SHP77 (cell line): ENCODE results near the gene OPN1MW3.
A peak's percentile ranks its signal among the peaks of the same experiment; 100 is the strongest.
"Not testable (repeated sequence)": the region's sequence is repeated elsewhere in the genome, so short reads cannot be mapped to it uniquely, and the experiment has no call there.

Source experiments
- DNase-seq, 2 experiments: peaks; one replicate each; lab custom pipeline; 2025; lab: John Stamatoyannopoulos, UW

OPN1MW3 gene

DNA sequence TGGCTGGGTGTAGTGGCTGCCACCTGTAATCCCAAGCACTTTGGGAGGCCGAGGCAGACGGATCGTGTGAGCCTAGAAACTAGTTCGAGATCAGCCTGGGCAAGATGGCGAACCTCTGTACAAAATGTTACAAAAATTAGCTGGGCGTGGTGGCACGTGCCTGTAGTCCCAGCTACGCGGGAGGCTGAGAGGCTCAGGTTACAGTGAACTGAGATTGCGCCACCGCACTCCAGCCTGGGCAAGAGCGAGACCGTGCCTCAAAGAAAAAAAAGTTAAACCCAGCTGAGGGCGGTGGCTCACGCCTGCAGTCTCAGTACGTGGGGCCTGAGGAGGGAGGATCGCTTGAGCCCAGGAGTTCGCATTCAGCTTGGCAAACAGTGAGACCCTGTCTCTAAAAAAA, 39.3 kb downstream of the OPN1MW3 start:
- DNase-seq: no peak

DNA sequence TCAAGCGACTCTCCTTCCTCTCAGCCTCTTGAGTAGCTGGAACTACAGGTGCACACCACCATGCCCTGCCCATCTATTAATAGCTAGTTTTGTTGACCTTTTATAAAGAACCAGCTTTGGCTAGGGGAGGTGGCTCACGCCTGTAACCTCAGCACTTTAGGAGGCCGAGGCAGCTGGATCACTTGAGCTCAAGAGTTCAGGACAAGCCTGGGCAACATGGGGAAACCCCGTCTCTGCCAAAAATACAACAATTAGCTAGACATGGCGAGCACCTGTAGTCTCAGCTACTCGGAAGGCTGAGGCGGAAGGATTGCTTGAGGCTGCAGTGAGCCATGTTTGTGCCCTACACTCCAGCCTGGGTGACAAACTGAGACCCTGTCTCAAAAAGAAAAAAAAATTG, 40.9 kb downstream of the OPN1MW3 start:
- DNase-seq: peak in 1 of 2 experiments; percentile 52

DNA sequence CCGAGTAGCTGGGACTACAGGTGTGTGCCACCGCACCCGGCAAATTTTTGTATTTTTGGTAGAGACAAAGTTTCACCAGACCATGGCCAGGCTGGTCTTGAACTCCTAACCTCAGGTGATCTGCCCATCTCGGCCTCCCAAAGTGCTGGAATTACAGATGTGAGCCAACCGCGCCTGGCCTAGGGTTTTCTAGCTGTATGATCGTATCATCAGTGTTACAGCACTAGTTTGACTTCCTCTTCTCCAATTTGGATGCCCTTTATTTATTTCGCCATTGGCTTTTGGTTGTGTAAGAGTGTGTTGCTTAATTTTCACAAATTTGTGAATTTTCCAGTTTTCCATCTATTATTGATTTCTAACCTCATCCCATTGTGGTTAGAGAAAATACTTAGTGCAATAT, 43.4 kb downstream of the OPN1MW3 start:
- no peak for DNase-seq

DNA sequence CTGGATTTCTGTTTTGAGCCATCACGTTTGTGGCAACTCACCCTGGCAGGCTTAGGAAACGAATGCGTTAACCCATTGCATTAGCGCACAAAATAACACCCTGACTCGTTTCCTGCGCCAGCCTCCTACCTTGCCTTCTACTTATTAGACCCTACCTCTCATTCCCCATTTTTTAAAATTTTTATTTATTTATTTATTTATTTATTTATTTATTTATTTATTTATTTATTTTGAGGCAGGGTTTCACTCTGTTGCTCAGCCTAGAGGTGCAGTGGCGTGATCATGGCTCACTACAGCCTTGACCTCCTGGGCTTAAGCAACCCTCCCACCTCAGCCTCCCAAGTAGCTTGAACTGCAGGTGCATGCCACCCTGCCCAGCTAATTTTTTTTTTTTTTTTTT, 45.6 kb downstream of the OPN1MW3 start:
- not testable (repeated sequence) for DNase-seq

DNA sequence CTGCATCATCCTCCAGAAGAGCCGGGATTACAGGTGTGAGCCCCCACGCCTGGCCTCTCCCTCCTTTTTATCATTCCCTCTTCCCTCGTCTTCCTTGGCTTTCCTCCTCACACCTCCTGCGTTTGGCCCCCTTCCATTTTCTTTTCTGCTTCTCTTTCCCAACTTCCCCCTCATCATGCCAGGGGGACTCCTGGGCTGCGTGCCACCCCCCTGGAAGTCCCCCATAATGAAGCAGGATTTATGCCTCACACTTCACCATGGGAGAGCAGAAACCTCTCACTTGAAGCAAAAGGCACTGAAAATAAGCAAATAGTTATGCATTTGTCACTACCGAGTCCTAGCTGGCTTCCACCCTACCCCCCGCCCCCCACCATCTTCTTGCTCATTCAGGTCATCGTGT, 46.1 kb downstream of the OPN1MW3 start:
- no peak for DNase-seq

DNA sequence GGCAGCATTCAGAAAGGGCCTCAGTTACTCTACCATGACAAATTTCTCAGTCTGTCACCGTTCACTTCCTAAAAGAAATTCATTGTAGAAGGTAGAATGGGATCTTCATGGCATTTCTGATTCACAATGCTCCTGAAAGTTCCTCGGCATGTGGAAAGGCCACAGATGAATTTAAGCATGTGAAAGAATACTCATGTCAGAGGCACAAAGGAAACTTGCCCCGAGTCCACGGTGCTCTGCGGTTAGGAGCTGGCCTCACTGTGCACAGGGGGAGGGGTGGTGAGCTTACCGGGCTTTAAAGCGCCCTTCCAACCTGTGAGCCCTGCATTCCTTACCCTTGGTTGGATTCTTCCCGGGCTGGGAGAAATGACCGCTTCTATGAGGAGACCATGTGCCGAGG, 47.5 kb downstream of the OPN1MW3 start:
- no peak for DNase-seq

DNA sequence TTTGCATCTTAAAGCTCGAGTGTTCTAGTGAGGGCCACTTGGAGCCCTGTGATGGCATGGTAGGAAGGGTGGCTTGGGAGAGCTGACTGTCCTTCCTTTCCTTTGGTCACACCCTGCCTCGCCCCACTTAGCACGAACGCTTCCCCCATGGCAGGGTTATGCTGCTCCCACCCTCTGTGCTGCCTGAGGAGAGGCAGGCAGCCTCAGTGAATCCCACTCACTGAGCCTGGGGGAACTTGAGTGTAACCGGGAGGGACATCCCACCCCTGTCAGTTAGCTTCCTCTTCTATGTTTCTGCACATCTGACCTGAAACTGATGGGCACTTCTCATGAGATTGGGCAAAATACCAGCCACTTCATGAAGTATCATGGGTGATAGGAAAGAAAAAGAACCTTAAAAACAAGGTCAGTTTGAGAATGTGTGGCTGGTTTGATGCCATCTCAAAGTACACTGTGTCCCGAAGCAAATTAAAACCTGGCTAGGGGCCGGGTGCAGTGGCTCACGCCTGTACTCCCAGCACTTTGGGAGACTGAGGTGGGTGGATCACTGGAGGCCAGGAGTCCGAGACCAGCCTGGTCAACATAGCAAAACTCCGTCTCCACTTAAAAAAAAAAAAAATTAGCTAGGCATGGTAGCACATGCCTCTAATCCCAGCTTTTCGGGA, 48.3 kb downstream of the OPN1MW3 start:
- no peak for DNase-seq

DNA sequence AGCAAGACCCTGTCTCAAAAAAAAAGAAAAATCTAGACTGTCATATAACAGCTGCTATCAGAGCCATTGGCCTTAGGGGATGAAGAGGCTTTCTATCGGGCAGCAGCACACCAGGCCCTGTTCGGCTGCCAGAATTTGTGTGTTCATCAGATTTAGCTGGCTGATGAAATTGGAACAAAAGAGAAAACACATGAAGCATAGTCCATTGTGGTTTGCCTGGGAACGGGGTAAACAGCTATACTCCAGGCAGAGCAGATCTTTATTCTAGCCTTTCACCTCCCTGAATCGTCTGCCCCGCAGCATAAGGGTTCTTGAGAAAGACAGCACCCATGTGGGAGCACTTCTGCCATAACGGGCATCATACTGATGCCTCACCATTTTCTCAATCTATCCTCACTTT, 49.8 kb downstream of the OPN1MW3 start:
- DNase-seq: no peak

DNA sequence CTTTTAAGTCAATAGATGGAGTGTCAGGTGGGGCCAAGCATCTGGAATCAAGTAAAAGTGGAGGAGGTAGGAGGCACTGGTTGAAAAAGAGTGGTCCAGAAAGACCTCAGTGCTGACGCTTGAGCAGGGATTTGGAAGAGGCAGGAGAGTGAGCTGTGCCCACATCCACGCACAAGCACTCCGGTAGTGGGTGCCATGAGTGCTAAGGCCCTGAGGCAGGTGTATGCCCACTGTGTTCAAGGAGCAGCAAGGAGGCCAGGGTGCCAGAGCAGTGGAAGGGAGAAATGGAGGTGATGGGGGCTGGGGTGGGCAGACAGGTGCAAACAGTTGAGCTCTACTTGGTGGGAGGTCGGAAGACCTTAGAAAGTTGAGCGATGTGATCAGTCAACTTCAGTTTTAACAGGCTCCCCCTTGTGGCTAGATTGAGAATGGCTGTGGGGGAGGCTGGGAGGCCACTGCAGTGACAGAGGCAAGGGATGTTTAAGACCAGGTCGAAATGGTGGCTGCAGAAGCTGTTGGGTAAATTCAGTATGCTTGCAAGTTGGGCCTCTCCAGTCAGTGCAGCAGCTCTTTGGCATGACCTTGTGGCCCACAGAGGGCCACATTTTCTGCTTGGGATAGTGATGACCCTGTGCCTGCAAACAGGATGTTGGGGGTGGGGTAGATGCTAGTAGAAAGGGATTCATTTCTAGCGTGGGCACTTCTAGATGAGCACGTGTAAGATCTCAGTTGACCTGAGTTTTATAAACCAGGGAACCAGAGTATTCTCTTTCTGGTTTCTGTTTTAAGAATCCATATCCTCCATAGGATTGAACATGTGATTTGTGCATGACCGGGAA, 50.9 kb downstream of the OPN1MW3 start:
- no peak for DNase-seq

DNA sequence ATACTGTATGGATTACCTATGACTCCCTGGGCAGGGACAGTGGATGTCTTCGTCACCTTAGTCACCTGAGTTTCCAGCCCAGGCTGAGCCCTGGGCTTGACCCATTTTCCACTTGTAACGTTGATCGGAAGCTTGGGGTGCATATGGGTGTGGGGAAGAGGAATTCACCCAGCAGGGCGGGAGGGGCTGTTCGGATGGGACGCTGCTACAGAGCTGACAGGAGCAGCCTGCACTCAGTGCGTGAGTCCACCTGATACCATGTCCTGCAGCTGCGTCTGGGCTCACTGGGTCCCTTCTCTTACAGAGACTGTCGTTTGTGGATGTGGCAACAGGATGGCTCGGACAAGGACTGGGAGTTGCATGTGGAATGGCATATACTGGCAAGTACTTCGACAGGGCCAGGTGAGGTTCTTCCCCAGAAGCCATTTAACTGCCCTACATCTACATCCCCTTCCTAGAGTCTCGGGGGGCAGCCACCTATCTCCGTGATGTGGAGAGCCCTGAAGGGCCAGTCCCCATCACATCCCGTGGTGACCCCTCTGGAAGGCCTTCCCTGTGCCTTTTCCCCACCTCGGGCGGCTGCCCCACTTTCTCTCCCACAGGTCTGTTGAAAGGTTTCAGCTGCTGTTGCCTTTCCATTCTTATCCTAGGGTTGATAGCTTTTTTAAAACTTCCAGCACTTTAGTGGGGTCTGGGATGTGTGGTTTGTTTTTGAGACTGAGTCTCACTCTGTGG, 51.8 kb downstream of the OPN1MW3 start:
- no peak for DNase-seq

DNA sequence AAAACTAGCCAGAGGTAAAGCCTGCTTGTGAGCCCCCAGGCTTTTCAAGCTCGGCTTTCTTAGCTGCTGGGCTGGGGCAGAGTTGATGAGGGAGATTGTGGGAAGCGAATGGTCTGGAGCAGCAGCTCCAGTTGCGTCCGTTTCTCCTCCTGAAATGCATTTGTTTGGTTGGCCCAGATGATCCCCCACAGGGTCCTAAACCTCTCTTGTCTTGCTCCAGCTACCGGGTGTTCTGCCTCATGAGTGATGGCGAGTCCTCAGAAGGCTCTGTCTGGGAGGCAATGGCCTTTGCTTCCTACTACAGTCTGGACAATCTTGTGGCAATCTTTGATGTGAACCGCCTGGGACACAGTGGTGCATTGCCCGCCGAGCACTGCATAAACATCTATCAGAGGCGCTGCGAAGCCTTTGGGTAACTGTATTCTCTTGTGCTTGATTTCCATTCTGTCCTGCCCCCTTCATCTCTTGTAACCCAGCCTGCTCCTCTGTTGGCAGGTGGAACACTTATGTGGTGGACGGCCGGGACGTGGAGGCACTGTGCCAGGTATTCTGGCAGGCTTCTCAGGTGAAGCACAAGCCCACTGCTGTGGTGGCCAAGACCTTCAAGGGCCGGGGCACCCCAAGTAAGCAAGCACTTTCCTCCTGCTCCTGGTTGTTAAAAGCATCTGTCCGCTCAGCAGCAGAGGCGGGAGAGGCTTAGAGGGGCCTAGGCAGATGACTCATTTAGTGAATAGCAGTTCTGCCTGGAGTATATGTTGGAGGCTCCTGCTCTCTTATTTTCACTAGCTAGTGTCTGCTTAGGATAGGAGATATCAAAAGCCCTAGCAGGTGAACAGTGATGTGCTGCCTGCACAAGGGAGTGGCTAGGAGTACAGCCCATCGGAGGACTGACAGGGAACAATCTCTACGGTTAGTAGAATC, 53.5 kb downstream of the OPN1MW3 start:
- no peak for DNase-seq

DNA sequence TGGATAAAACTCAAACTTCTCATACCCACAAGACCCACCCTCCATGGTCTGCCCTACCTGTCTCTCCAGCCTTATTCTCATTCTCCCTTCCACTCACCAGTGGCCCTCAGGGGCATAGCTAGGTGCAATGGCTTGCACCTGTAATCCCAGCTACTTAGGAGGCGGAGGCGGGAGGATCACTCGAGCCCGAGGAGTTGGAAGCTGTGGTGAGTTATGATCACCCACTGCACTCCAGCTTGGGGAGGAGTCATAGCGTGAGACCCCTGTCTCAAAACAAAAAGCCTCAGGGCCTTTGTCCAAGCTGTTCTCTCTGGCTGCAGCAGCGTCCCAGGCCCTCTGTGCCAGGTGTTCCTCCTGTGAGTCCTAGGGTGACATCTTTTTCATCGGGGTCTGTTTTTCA, 54.7 kb downstream of the OPN1MW3 start:
- DNase-seq: no peak

DNA sequence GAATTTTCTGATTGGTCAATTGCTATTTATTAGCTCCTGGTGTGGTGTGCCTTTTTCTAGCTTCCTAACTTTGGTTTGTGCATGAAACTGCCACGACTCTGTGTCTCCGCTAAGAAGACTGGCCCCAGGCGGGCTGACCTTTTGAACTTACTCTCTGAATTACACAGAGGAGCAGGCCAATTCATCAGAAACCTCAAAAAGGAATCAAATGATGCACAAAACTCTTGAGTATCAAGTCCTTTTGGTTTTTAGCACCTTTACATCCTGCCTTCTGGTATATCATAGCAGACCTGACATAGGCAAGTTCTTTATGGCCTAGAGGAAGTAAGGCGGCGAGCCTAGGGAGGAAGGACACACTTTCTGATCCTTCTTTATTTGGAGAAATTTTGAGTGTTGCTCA, 55.8 kb downstream of the OPN1MW3 start:
- DNase-seq: no peak

DNA sequence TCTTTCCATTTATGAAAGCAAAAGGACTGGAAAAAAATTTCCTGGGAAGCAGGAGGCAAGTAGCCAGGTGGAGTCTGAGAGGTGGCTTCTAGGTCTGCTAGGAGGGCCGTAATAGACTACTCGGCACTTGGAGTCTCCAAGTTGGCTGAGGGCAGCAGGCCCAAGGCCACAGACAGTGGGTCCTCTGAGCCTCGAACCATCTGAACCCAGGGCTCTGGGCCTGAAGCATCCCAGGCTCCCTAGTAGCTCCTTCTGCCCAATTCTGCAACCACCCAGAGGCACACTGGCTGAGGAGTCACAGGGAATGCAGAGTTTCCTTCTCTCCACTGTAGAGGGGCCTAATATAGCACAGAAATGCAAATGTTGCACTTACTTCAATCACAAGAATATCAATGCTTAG, 58.0 kb downstream of the OPN1MW3 start:
- no peak for DNase-seq

DNA sequence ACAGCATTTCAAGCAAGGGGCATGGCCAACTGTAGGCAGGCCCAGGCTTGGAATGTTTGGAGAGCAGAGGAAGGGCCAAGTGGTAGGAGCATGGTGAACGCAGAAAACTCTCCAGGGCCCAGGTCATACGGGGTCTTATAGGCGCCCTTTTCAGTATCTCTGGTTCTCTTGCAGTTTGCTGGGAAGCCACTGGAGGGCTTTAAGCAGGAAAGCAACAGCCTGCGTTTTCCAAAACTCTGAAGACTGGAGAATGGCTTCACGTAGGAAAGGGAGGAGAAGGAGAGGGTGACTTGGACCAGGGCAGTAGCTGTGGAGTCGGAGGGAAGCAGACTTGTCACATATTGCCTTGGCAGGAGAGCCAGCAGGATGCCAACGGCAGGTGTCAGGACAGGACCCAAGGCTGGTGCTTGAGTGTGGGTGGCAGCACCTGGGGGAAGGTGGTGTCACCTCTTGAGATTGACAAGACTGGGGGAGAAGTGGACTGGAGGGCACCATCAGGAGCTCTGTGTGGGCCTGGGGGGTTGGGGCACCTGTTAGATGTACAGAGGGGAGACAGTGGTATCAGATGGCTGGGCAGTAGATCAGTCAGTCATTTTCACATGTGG, 60.1 kb downstream of the OPN1MW3 start:
- no peak for DNase-seq

DNA sequence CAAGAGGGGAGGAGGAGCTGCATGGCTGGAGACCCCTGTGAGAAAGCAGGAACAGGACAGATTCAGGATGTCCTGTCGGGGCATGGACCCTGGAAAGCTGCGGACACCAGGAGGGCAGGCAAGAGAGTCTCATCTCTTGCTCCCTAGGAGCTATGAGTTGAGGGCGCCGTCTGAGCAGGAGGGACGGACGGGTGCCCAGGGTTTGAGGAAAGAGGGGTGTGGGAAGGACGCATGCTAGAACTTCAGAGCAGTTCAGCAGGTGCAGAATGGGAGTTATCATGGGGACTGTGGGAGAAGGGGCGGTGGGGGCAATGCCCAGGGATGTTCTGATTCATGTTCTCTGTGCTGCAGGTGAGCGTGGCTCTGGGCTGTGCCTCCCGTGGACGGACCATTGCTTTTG, 63.0 kb downstream of the OPN1MW3 start:
- DNase-seq: no peak
